HG02571 (cell line): ENCODE data around the gene FASTKD1.

Experiments used
- ATAC-seq: cut with Tn5 transposase; IDR thresholded peaks from one replicate; pipeline ENCODE4 v1.9.1; 2021; ENCODE audit warnings: mild to moderate bottlenecking, moderate library complexity; ENCODE audit not compliant: unreplicated experiment

The FASTKD1 gene

GRCh38 chr2:169509298-169509885 lies 64.3 kb downstream of the FASTKD1 start, which contains the start of gene KLHL41:
Gene KLHL41, plus strand, starts transcription at chr2:169509702. Its CDS starts 77 bp downstream, at chr2:169509779.
- no peak for ATAC-seq

GRCh38 chr2:169507698-169508097 lies 66.0 kb downstream of the FASTKD1 start:
- ATAC-seq, result no peak

- no peak for ATAC-seq
Observed at GRCh38 chr2:169504651-169505050, 69.0 kb downstream of the FASTKD1 start.

DNA sequence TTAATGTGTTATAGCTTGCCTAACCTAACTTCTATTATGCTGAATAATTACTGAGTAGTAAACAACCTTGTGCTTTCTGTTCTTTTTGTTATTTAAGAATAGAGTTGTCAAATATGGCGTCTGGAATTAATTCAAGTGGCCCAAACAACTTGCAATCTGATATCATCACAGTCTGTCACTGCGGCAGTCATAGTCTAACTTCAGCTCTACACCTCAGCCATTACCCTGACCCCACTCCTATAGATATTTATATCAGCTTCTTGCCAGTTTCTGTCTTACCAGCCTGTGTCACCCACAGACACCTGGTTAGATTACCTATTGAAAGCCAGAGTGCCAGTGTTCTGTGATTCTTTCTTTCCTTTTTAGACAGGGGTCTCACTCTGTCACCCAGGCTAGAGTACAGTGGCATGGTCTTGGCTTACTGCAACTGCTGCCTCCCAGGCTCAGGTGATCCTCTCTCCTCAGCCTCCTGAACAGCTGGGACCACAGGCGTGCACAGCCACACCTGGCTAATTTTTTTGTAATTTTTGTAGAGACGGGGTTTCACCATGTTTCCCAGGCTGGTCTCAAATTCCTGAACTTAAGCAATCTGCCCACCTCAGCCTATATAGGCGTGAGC lies 78.2 kb downstream of the FASTKD1 start:
- ATAC-seq, result no peak

DNA sequence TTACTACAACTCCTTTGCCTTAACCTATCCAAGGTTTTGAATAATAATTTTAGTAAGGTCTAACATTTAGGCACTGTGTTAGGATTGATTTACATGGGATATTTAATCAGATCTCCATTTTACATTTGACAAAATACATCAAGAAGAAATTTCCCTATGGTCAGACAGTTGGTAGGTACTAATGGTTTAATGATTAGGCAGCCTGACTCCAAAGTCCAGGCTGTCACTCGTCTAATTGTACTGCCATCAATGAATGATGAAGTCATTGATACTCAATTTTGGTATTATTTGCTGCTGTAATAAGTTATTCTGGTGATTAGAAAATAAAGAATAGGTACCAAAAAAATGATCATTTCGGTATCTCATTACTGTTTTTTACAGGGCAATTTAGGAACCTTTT lies 80.3 kb downstream of the FASTKD1 start:
- ATAC-seq, result no peak

DNA sequence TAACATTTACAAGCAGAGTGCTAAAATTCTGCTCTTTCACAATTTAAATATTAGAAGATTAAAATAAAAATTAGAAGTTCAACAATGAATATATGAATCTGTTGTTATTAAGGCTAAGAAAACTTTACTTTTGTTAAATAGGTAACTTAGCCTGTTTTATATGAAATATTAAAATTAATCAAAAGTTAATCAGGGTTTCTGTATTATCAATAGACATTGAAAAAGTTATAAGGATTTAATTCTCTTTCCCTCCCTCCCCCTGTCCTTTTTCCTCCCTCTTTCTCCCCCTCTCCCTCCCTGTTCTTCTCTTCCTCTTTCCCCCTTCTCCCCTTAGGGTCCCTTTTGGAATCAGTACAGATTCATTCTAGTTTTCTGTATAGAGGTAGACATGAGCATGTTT lies 82.3 kb downstream of the FASTKD1 start:
- no peak for ATAC-seq

DNA sequence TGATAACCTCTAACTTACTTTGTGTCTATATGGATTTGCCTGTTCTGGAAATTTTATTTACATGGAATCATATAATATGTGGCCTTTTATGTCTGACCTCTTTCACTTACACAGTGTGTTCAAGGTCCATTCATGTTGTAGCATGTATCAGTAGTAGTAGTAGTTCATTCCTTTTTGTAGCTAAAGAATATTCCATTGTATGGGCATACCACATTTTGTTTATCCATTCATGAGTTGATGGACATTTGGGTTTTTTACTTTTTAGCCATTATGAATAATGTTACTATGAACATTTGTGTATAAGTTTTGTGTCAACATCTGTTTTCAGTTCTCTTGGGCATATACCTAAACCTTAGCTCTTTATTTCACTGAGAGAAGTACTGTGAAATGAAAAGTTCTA lies 82.8 kb downstream of the FASTKD1 start:
- ATAC-seq, result no peak

- ATAC-seq, result no peak
Observed at GRCh38 chr2:169486487-169486886, 87.2 kb downstream of the FASTKD1 start.

- no peak for ATAC-seq
Observed at GRCh38 chr2:169485650-169486138, 88.0 kb downstream of the FASTKD1 start.

DNA sequence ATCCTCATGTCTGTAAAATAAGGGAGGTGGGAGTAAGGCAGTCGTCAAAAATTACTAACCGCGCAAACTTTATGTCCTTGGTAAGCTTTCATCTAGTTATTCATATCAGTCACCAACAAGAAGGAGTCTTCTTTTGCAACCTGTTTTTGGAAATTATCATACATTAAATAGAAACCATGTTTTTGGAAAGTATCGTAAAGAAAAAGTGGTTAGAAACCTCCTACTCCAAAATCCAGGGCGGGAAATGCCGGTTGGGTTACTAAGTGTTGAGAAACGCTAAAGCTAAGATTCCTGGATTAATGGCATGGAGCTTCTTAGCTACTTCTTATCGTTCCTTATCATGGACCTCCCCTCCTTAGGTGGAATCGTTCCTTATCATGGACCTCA lies 93.6 kb downstream of the FASTKD1 start:
- no peak for ATAC-seq
